SU-DHL-6 (cell line): ENCODE results near the gene SLC38A8.

ENCODE experiments used
- EZH2phosphoT487 ChIP-seq: fragments of 200-600 bp; sonication (generic), shearing (Covaris generic); conservative IDR thresholded peaks from 2 replicates; pipeline ENCODE4 v1.6.1; 2018; ENCODE audit warnings: mild to moderate bottlenecking, antibody characterized with exemption, low read length, moderate library complexity, mixed read lengths
- TF ChIP-seq, protein P1 (sequence below): fragments of 200-600 bp; sonication (generic); IDR thresholded peaks from one replicate; pipeline ENCODE4 v1.5.1; 2017; ENCODE audit warnings: antibody characterized with exemption, mild to moderate bottlenecking, low read length, moderate library complexity; ENCODE audit not compliant: insufficient read depth, poor library complexity, severe bottlenecking

DNA sequence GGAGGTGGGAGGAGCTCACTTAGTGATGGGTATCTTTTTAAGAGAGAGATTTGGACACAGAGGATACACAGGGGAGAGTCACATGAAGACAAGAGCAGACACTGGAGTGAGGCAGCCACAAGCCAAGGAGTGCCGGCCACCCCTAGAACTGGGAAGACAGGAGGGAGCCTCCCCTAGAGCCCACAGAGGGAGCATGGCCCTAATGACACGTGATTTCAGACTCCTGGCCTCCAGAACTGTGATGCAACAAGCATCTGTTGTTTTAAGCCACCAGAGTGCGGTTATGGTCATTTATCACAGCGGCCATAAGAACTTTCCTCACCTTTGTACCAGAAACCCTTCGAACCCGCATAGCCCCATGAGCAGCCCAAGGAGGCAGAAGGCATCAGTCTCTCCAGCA is 33.3 kb downstream of the SLC38A8 start:
- TF ChIP-seq, protein P1, sequence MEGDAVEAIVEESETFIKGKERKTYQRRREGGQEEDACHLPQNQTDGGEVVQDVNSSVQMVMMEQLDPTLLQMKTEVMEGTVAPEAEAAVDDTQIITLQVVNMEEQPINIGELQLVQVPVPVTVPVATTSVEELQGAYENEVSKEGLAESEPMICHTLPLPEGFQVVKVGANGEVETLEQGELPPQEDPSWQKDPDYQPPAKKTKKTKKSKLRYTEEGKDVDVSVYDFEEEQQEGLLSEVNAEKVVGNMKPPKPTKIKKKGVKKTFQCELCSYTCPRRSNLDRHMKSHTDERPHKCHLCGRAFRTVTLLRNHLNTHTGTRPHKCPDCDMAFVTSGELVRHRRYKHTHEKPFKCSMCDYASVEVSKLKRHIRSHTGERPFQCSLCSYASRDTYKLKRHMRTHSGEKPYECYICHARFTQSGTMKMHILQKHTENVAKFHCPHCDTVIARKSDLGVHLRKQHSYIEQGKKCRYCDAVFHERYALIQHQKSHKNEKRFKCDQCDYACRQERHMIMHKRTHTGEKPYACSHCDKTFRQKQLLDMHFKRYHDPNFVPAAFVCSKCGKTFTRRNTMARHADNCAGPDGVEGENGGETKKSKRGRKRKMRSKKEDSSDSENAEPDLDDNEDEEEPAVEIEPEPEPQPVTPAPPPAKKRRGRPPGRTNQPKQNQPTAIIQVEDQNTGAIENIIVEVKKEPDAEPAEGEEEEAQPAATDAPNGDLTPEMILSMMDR = no peak
- no peak for TF ChIP-seq EZH2phosphoT487
